GM23338 (cell line): ENCODE results near the gene FETUB. TPM values are rescaled to one million over a fixed set of nuclear protein-coding genes. Genes with fewer than 3 reads are reported as not detected.

Experiments used
- ATAC-seq: fragments of 200-7000 bp; cut with Tn5 transposase; 3 replicates; pipeline ENCODE4 v1.9.1; 2020
- DNase-seq: peaks from one replicate; pipeline ENCODE4 v3.0.0-alpha.2; 2015; ENCODE audit warnings: low spot score
- H2AFZ ChIP-seq: fragments of 200-600 bp; sonication (generic); 2 replicates; pipeline ENCODE4 v1.8.0; 2016; ENCODE audit warnings: antibody characterized with exemption, mild to moderate bottlenecking, moderate library complexity
- H3F3A ChIP-seq: fragments of 200-600 bp; sonication (generic); replicated peaks from 2 replicates; pipeline ENCODE4 v1.8.0; 2017; ENCODE audit warnings: antibody characterized with exemption, mixed run types, low read depth
- H3K27ac ChIP-seq: fragments of 200-600 bp; sonication (generic); 2 replicates; pipeline ENCODE4 v1.6.1; 2016; ENCODE audit warnings: low read depth
- H3K27me3 ChIP-seq: fragments of 200-600 bp; sonication (generic); 2 replicates; pipeline ENCODE4 v1.8.0; 2016; ENCODE audit warnings: mild to moderate bottlenecking, mixed run types, moderate library complexity; ENCODE audit not compliant: insufficient read depth
- H3K36me3 ChIP-seq: fragments of 200-600 bp; sonication (generic); 2 replicates; pipeline ENCODE4 v1.8.0; 2016; ENCODE audit warnings: mild to moderate bottlenecking; ENCODE audit not compliant: insufficient read depth
- H3K4me1 ChIP-seq: fragments of 200-600 bp; sonication (generic); 2 replicates; pipeline ENCODE4 v1.8.0; 2016; ENCODE audit warnings: mild to moderate bottlenecking, moderate library complexity; ENCODE audit not compliant: insufficient read depth
- H3K4me2 ChIP-seq: fragments of 200-600 bp; sonication (generic); 2 replicates; pipeline ENCODE4 v1.7.1; 2017; ENCODE audit warnings: mixed run types
- H3K4me3 ChIP-seq: fragments of 200-600 bp; sonication (generic); 2 replicates; pipeline ENCODE4 v1.6.1; 2016; ENCODE audit warnings: mixed run types
- H3K79me2 ChIP-seq: fragments of 200-600 bp; sonication (generic); replicated peaks from 2 replicates; pipeline ENCODE4 v1.8.0; 2017; ENCODE audit warnings: mild to moderate bottlenecking; ENCODE audit not compliant: insufficient read depth
- H3K9me2 ChIP-seq: fragments of 200-600 bp; sonication (generic); 2 replicates; pipeline ENCODE4 v1.8.0; 2017; ENCODE audit not compliant: insufficient read depth
- H4K20me1 ChIP-seq: fragments of 200-600 bp; sonication (generic); replicated peaks from 2 replicates; pipeline ENCODE4 v1.8.0; 2017; ENCODE audit warnings: mild to moderate bottlenecking; ENCODE audit not compliant: insufficient read depth
- H3K27ac Mint-ChIP-seq: 2 replicates; pipeline ENCODE4 v1.8.0; 2020; ENCODE audit warnings: inconsistent platforms, mild to moderate bottlenecking, moderate library complexity, mixed read lengths
- H3K27me3 Mint-ChIP-seq: 3 replicates; pipeline ENCODE4 v1.8.0; 2022; ENCODE audit warnings: low read depth, mild to moderate bottlenecking, moderate library complexity, mixed read lengths, inconsistent platforms; ENCODE audit not compliant: insufficient read depth, poor library complexity
- H3K36me3 Mint-ChIP-seq: 3 replicates; pipeline ENCODE4 v1.8.0; 2021; ENCODE audit warnings: low read depth, mild to moderate bottlenecking, inconsistent platforms, moderate library complexity, mixed read lengths
- H3K4me1 Mint-ChIP-seq: 3 replicates; pipeline ENCODE4 v1.8.0; 2020; ENCODE audit warnings: mild to moderate bottlenecking, inconsistent platforms, mixed read lengths
- H3K4me3 Mint-ChIP-seq: 3 replicates; pipeline ENCODE4 v1.8.0; 2021; ENCODE audit warnings: moderate library complexity, mild to moderate bottlenecking, inconsistent platforms, mixed read lengths
- H3K9me3 Mint-ChIP-seq: 3 replicates; pipeline ENCODE4 v1.8.0; 2020; ENCODE audit warnings: moderate library complexity, mild to moderate bottlenecking, inconsistent platforms, mixed read lengths
- CREB1 ChIP-seq: fragments of 250-450 bp; sonication (Bioruptor Pico); IDR thresholded peaks from 2 replicates; pipeline ENCODE4 v1.5.0; 2020; ENCODE audit warnings: low read depth, mild to moderate bottlenecking, moderate library complexity
- CTCF ChIP-seq, 2 experiments: fragments of 200-600 bp in 1 of 2; sonication (generic) in 1 of 2; conservative IDR thresholded peaks; 2 replicates each; pipeline versions ENCODE4 v1.5.1 to v1.6.1; 2016 to 2017; ENCODE audit warnings: antibody characterized with exemption in 2 of 2, low read depth in 2 of 2, mild to moderate bottlenecking in 2 of 2, moderate library complexity in 1 of 2
- EZH2 ChIP-seq: fragments of 200-600 bp; sonication (generic); IDR thresholded peaks from one replicate; pipeline ENCODE4 v1.8.0; 2017; ENCODE audit warnings: antibody characterized with exemption, mild to moderate bottlenecking, low read depth; ENCODE audit not compliant: unreplicated experiment
- JUNB ChIP-seq: IDR thresholded peaks from one replicate; pipeline ENCODE4 v1.6.1; 2016; ENCODE audit warnings: antibody characterized with exemption; ENCODE audit not compliant: unreplicated experiment
- NANOG ChIP-seq: IDR thresholded peaks from 2 replicates; pipeline ENCODE4 v1.6.1; 2016; ENCODE audit warnings: antibody characterized with exemption, borderline replicate concordance
- REST ChIP-seq: IDR thresholded peaks from one replicate; pipeline ENCODE4 v1.6.1; 2018; ENCODE audit warnings: antibody characterized with exemption; ENCODE audit not compliant: unreplicated experiment
- polyA plus RNA-seq: library from polyadenylated mRNA; unstranded; fragments of >200 nt; fragmentation: Nextera tagmentation; extraction: Ambion mirVana; gene quantifications from 2 replicates; pipeline ENCODE4 v1.2.1, GENCODE V29; 2016
- total RNA-seq: library from RNA; depleted of rRNA; stranded (reverse); fragments of >200 nt; shearing (Covaris generic); gene quantifications from 2 replicates; pipeline ENCODE4 v1.2.3, GENCODE V29; 2014

FETUB gene
- total and polyA plus RNA-seq, 2 experiments from 2014 or later = 0.26 TPM; not detected in 1

GRCh38 chr3:186598108-186598784 is 42.0 kb upstream of the FETUB start:
- no peaks in the 10 kb centered on the region for H3K36me3 ChIP-seq
- Mint-ChIP-seq H3K4me1 (peaks cover 9% of the 10 kb centered on the region), H3K4me3 (no peak overlapping the region), H3K9me3 (no peaks in the 10 kb centered on the region; the same call in 2 of the 3 replicates), H3K27ac (no peak overlapping the region), H3K36me3 (no peaks in the 10 kb centered on the region), H3K27me3 (peaks cover 3% of the 10 kb centered on the region)
- no peaks in the 10 kb centered on the region for H3K79me2 ChIP-seq
- H3K4me1 ChIP-seq = no peaks in the 10 kb centered on the region
- TF ChIP-seq NANOG (no peak), CREB1 (no peak)
- no peak overlapping the region for H2AFZ ChIP-seq
- no peak overlapping the region for H3K4me3 ChIP-seq
- H3K27me3 ChIP-seq = no peaks in the 10 kb centered on the region
- no peaks in the 10 kb centered on the region for H4K20me1 ChIP-seq
- DNase-seq (no peak), ATAC-seq (no peak)
- no peaks in the 10 kb centered on the region for H3F3A ChIP-seq
- H3K27ac ChIP-seq = no peak overlapping the region
- no peak overlapping the region for H3K4me2 ChIP-seq
- H3K9me2 ChIP-seq = no peaks in the 10 kb centered on the region

- Histone ChIP-seq H2AFZ (no peak overlapping the region), H3K4me2 (no peak overlapping the region), H3K27ac (no peak overlapping the region), H3K9me2 (no peaks in the 10 kb centered on the region), H3K79me2 (no peaks in the 10 kb centered on the region), H3K4me3 (no peak overlapping the region), H4K20me1 (no peaks in the 10 kb centered on the region), H3F3A (no peaks in the 10 kb centered on the region), H3K27me3 (no peaks in the 10 kb centered on the region), H3K36me3 (no peaks in the 10 kb centered on the region), H3K4me1 (no peaks in the 10 kb centered on the region)
- Mint-ChIP-seq H3K4me1 (peaks cover 9% of the 10 kb centered on the region), H3K27me3 (peaks cover 3% of the 10 kb centered on the region), H3K9me3 (no peaks in the 10 kb centered on the region; the same call in 2 of the 3 replicates), H3K27ac (no peak overlapping the region), H3K36me3 (no peaks in the 10 kb centered on the region), H3K4me3 (no peak overlapping the region)
- no peak for ATAC-seq
- TF ChIP-seq CREB1 (no peak), CTCF (conservative IDR thresholded peaks at IDR 0.05; ENCODE audit: low read depth in 2 of 2) (no peak), REST (no peak), JUNB (no peak), EZH2 (no peak)
- DNase-seq = no peak
Measured at GRCh38 chr3:186598794-186599141, 41.4 kb upstream of the FETUB start.
